Measurements from ENCODE around the gene CCR9.

DNA sequence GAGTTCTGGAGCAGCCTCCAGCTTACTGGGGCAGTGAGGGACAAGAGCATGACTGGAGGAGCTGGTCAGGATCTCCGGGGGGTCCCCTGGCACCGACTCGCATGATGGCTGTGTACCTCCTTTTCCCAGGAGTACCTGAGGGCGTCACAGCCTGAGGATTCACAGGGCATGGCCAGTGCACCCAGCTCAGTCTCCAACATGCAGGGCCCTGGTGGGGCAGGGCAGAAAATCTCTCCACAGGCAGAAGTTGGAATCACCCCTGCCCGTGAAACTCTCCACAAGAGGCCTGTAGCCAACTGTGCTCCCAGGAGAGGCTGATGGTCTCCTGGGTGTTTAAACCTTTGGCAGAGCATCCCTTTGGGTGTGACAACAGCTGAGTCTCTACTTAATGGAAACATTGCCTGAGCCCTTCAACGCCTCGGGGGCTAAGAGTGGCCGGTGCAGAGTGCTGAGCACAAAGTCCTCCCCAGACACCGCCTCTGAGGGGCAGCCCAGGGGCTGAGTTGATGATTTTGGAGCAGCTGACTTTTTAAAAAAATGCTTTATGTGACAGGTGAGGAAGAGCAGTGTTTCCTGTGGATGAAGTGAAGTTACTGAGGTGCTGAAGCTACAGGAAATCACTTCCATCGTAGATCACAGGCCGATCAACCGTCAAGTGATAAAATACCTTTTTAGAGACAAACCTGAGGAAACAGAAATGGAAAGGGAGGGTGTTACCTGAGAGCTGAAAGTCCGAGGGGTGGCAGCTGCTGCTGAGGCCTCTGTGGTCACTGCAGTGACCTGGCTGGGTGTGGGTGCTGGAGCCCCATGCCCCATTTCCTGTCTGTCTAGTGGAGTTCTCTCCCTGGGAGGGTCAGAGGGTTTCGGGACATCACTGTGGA, 35.1 kb downstream of the CCR9 start:
- TF ChIP-seq EZH2phosphoT487 (IDR thresholded peaks at IDR 0.05; ENCODE audit: borderline replicate concordance, low read depth, low read length): no peak
- TF ChIP-seq, protein P1, sequence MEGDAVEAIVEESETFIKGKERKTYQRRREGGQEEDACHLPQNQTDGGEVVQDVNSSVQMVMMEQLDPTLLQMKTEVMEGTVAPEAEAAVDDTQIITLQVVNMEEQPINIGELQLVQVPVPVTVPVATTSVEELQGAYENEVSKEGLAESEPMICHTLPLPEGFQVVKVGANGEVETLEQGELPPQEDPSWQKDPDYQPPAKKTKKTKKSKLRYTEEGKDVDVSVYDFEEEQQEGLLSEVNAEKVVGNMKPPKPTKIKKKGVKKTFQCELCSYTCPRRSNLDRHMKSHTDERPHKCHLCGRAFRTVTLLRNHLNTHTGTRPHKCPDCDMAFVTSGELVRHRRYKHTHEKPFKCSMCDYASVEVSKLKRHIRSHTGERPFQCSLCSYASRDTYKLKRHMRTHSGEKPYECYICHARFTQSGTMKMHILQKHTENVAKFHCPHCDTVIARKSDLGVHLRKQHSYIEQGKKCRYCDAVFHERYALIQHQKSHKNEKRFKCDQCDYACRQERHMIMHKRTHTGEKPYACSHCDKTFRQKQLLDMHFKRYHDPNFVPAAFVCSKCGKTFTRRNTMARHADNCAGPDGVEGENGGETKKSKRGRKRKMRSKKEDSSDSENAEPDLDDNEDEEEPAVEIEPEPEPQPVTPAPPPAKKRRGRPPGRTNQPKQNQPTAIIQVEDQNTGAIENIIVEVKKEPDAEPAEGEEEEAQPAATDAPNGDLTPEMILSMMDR (conservative IDR thresholded peaks at IDR 0.05; ENCODE audit: low read length): no peak

Measured in OCI-LY7 (cell line).